B cell (primary cell): ENCODE data around the gene MRPL53. TPM values are rescaled to one million over a fixed set of nuclear protein-coding genes. Genes with fewer than 3 reads are reported as not detected.

Experiments used
- ATAC-seq: fragments of 200-7000 bp; cut with Tn5 transposase; one replicate; pipeline ENCODE4 v1.10.0; 2021; ENCODE audit warnings: low read depth, mild to moderate bottlenecking, moderate number of reproducible peaks, moderate library complexity
- CTCF ChIA-PET: fragments of 350-600 bp; sonication (Branson Sonifier 250); formaldehyde crosslinking; loops from one replicate; lab custom pipeline; 2021; ENCODE audit warnings: antibody characterized with exemption, inconsistent platforms; lab: Charles Lee
- POLR2A ChIA-PET: fragments of 350-600 bp; sonication (Branson Sonifier 250); formaldehyde crosslinking; loops from one replicate; lab custom pipeline; 2021; ENCODE audit warnings: antibody characterized with exemption; lab: Charles Lee
- DNase-seq: peaks from one replicate; pipeline ENCODE4 v3.0.0; 2013
- H2AFZ ChIP-seq: 2 replicates; pipeline ENCODE4 v1.6.1; 2012; ENCODE audit warnings: mild to moderate bottlenecking, low read depth, low read length; ENCODE audit not compliant: insufficient read depth, poor library complexity, severe bottlenecking
- H3K27ac ChIP-seq, 2 donors: 1 replicate in 1 of 2; 2 replicates in 1 of 2; pipeline ENCODE4 v1.5.1; 2012 to 2013; ENCODE audit warnings: low read length in 2 of 2, mild to moderate bottlenecking in 2 of 2, moderate library complexity in 1 of 2
- H3K27me3 ChIP-seq, 4 experiments: fragments of 200-600 bp in 1 of 4; sonication (generic) in 1 of 4; replicated peaks in 1 of 4; 1 replicate in 2 of 4; 2 replicates in 2 of 4; pipeline versions ENCODE4 v1.6.1 to v1.7.0; 2013 to 2016; ENCODE audit warnings: low read length in 3 of 4, mild to moderate bottlenecking in 2 of 4, mixed read lengths in 1 of 4, moderate library complexity in 1 of 4; ENCODE audit not compliant: insufficient read depth in 4 of 4, control insufficient read depth in 3 of 4; ENCODE audit errors: control extremely low read depth in 1 of 4
- H3K36me3 ChIP-seq, 2 experiments: replicated peaks in 1 of 2; 1 replicate in 1 of 2; 2 replicates in 1 of 2; pipeline versions ENCODE4 v1.6.1 to v1.7.1; 2013; ENCODE audit warnings: low read length in 1 of 2; ENCODE audit not compliant: insufficient read depth in 2 of 2, control insufficient read depth in 1 of 2; ENCODE audit errors: control extremely low read depth in 1 of 2, extremely low read depth in 1 of 2
- H3K4me1 ChIP-seq, 2 donors: fragments of 200-600 bp in 1 of 2; sonication (generic) in 1 of 2; 1 replicate in 1 of 2; 2 replicates in 1 of 2; pipeline versions ENCODE4 v1.5.1 to v1.6.1; 2013 to 2017; ENCODE audit warnings: low read length in 2 of 2; ENCODE audit not compliant: control insufficient read depth in 2 of 2, insufficient read depth in 2 of 2
- H3K4me2 ChIP-seq: replicated peaks from 2 replicates; pipeline ENCODE3; 2012; ENCODE audit warnings: mild to moderate bottlenecking, low read depth, low read length; ENCODE audit not compliant: poor library complexity, severe bottlenecking
- H3K4me3 ChIP-seq, 5 experiments: fragments of 200-600 bp in 1 of 5; sonication (generic) in 1 of 5; 1 replicate in 3 of 5; 2 replicates in 2 of 5; pipeline versions ENCODE4 v1.5.1 to v1.7.0; 2011 to 2016; ENCODE audit warnings: low read length in 4 of 5, mild to moderate bottlenecking in 4 of 5, low read depth in 2 of 5, control low read depth in 1 of 5, moderate library complexity in 1 of 5; ENCODE audit not compliant: insufficient read depth in 1 of 5; ENCODE audit errors: control extremely low read depth in 1 of 5, extremely low read depth in 1 of 5
- H3K79me2 ChIP-seq: fragments of 200-600 bp; sonication (generic); one replicate; pipeline ENCODE4 v1.6.0; 2016; ENCODE audit warnings: low read length; ENCODE audit not compliant: control insufficient read depth, insufficient read depth
- H3K9ac ChIP-seq: fragments of 200-600 bp; sonication (generic); 2 replicates; pipeline ENCODE4 v1.6.1; 2017; ENCODE audit warnings: mild to moderate bottlenecking, low read length, moderate library complexity
- H3K9me3 ChIP-seq, 3 donors: one replicate each; pipeline versions ENCODE4 v1.6.1 to v1.7.1; 2013; ENCODE audit warnings: low read length in 2 of 3; ENCODE audit not compliant: control insufficient read depth in 2 of 3, insufficient read depth in 1 of 3; ENCODE audit errors: control extremely low read depth in 1 of 3
- H4K20me1 ChIP-seq: 2 replicates; pipeline ENCODE4 v1.6.0; 2012; ENCODE audit warnings: mild to moderate bottlenecking, low read length; ENCODE audit not compliant: insufficient read depth, control insufficient read depth, poor library complexity, severe bottlenecking
- H3K27ac Mint-ChIP-seq: one replicate; pipeline ENCODE4 v1.8.0; 2021; ENCODE audit warnings: mixed read lengths
- H3K27me3 Mint-ChIP-seq: one replicate; pipeline ENCODE4 v1.8.0; 2021; ENCODE audit warnings: mixed read lengths
- H3K4me1 Mint-ChIP-seq: one replicate; pipeline ENCODE4 v1.8.0; 2021; ENCODE audit warnings: mixed read lengths
- H3K4me3 Mint-ChIP-seq: one replicate; pipeline ENCODE4 v1.8.0; 2021; ENCODE audit warnings: mixed read lengths
- H3K9me3 Mint-ChIP-seq: one replicate; pipeline ENCODE4 v1.8.0; 2022; ENCODE audit warnings: mixed read lengths; ENCODE audit not compliant: insufficient read depth
- CTCF ChIP-seq: fragments of 200-600 bp; IDR thresholded peaks from one replicate; pipeline ENCODE4 v1.8.0; 2022; ENCODE audit warnings: antibody characterized with exemption, mild to moderate bottlenecking
- EZH2 ChIP-seq: IDR thresholded peaks from 2 replicates; pipeline ENCODE4 v1.6.1; 2012; ENCODE audit warnings: borderline replicate concordance, low read depth, mild to moderate bottlenecking, moderate library complexity, low read length; ENCODE audit not compliant: insufficient read depth, poor library complexity, severe bottlenecking
- WGBS: methylation state at CpG from one replicate; pipeline ENCODE4 v1.1.5; 2013; ENCODE audit warnings: missing lambda C conversion rate; ENCODE audit not compliant: insufficient coverage; 5-methylcytosine and 5-hydroxymethylcytosine counted together
- intact Hi-C: fragments of 100-400 bp; cut with micrococcal nuclease; formaldehyde crosslinking; loops from one replicate; pipeline ENCODE4 v1.10.0; 2022
- polyA plus RNA-seq: library from polyadenylated mRNA; depleted of rRNA; stranded (reverse); fragments of >200 nt; gene quantifications from 2 replicates; pipeline ENCODE4 v1.2.3, GENCODE V29; 2012
- total RNA-seq, 2 donors: library from RNA; stranded (reverse); fragments of 120-200 nt in 1 of 2; gene quantifications; 1 replicate in 1 of 2; 2 replicates in 1 of 2; pipeline versions ENCODE4 v1.2.3 to v1.2.4, GENCODE V29; 2013 to 2022

MRPL53 gene
- total and polyA plus RNA-seq, 2 donors (not counting 1 experiment from before 2014, with no cell fraction given) = 59.3 to 70.0 TPM

GRCh38 chr2:74457549-74458131 lies 14.8 kb downstream of the MRPL53 start:
- Histone ChIP-seq H3K4me3 (peak overlapping the region; percentile 70 to 100 (median 93)), H2AFZ (peak overlapping the region; percentile 79), H3K27me3 (no peaks in the 10 kb centered on the region), H3K4me2 (peak overlapping the region; percentile 96), H3K4me1 (peaks cover 33 to 45% of the 10 kb centered on the region in 2 donors), H3K36me3 (peaks cover 0 to 22% of the 10 kb centered on the region in 2 experiments), H4K20me1 (peaks cover 5% of the 10 kb centered on the region), H3K79me2 (peaks cover 24% of the 10 kb centered on the region), H3K9me3 (no peaks in the 10 kb centered on the region), H3K27ac (peak overlapping the region; percentile 97 to 100), H3K9ac (peak overlapping the region; percentile 97)
- Mint-ChIP-seq H3K4me3 (peak overlapping the region; percentile 94), H3K27ac (peak overlapping the region; percentile 99), H3K9me3 (no peaks in the 10 kb centered on the region), H3K4me1 (peaks cover 58% of the 10 kb centered on the region), H3K27me3 (no peaks in the 10 kb centered on the region)
- TF ChIP-seq CTCF (no peak), EZH2 (no peak)
- CTCF ChIA-PET = interaction anchor here (1.0 to 5.7 kb wide), 5 partner anchors 9 to 130 kb away, joined by 3 to 54 read pairs (median 6); partner anchors contain the start of genes C2orf81, CCDC142, TTC31 and WDR54
- ATAC-seq (peak; percentile 49), DNase-seq (no peak)
- POLR2A ChIA-PET = interaction anchor here (0.7 to 6.0 kb wide), 11 partner anchors 9 to 277 kb away, joined by 3 to 63 read pairs (median 5); partner anchors contain the start of genes AUP1, C2orf81, CCDC142 and HTRA2
- intact Hi-C loops = loop anchor here (1.0 to 5.0 kb wide), 8 partner anchors 8 to 280 kb away; partner anchors contain the start of genes AUP1, C2orf81, DOK1 and HTRA2
- under 1% methylated on average over 38 of the region's 46 CpGs for WGBS
